Transverse colon (tissue), 4 donors: ENCODE data around the gene RHBDD1. TPM values are rescaled to one million over a fixed set of nuclear protein-coding genes. Genes with fewer than 3 reads are reported as not detected.

ENCODE experiments used
- DNase-seq: peaks from one replicate; pipeline ENCODE4 v3.0.0-alpha.2; 2019
- H3K27ac ChIP-seq, 4 donors: fragments of 200-600 bp; sonication (generic); 2 replicates each; pipeline ENCODE4 v1.5.1; 2016 to 2018; ENCODE audit warnings: inconsistent platforms in 4 of 4
- H3K27me3 ChIP-seq: fragments of 200-600 bp; sonication (generic); 2 replicates; pipeline ENCODE4 v1.5.1; 2017; ENCODE audit warnings: inconsistent platforms
- H3K36me3 ChIP-seq, 4 donors: fragments of 200-600 bp; sonication (generic); 2 replicates each; pipeline ENCODE4 v1.5.1; 2017 to 2019; ENCODE audit warnings: inconsistent platforms in 4 of 4
- H3K4me1 ChIP-seq, 4 donors: fragments of 200-600 bp; sonication (generic); 2 replicates each; pipeline ENCODE4 v1.5.1; 2017 to 2020; ENCODE audit warnings: inconsistent platforms in 4 of 4
- H3K4me3 ChIP-seq, 4 donors: fragments of 200-600 bp; sonication (generic); 1 replicate in 1 of 4; 2 replicates in 3 of 4; pipeline versions ENCODE4 v1.5.1 to v1.6.1; 2017 to 2019; ENCODE audit warnings: inconsistent platforms in 4 of 4
- H3K9me3 ChIP-seq, 2 donors: fragments of 200-600 bp; sonication (generic); 2 replicates each; pipeline ENCODE4 v1.5.1; 2017 to 2019; ENCODE audit warnings: inconsistent platforms in 2 of 2
- EP300 ChIP-seq: sonication (generic); formaldehyde crosslinking; IDR thresholded peaks from one replicate; pipeline ENCODE4 v1.6.1; 2017; ENCODE audit warnings: antibody characterized with exemption, low read depth
- POLR2A ChIP-seq: fragments of 450-650 bp; IDR thresholded peaks from one replicate; pipeline ENCODE4 v1.6.1; 2016; ENCODE audit warnings: antibody characterized with exemption, mild to moderate bottlenecking, moderate library complexity
- POLR2AphosphoS5 ChIP-seq, 3 donors: sonication (generic); formaldehyde crosslinking; IDR thresholded peaks; one replicate each; pipeline ENCODE4 v1.6.1; 2016; ENCODE audit warnings: antibody characterized with exemption in 3 of 3
- WGBS, 2 donors: methylation state at CpG; one replicate each; pipeline ENCODE4 v1.1.5; 2018; ENCODE audit warnings: low coverage in 1 of 2; 5-methylcytosine and 5-hydroxymethylcytosine counted together
- in situ Hi-C, 4 donors: fragments of 200-750 bp; cut with MboI; loops; one replicate each; pipeline versions ENCODE4 v1.15.0 to v1.15.1; 2017; ENCODE audit warnings: low sequenced_read_pairs in 3 of 4, low pct_ligation_motif_present in 1 of 4, low pct_unique_long_range_greater_than_20kb in 1 of 4
- intact Hi-C: fragments of 100-400 bp; cut with DNase I; formaldehyde crosslinking; loops from one replicate; pipeline ENCODE4 v1.15.1; 2023; ENCODE audit warnings: low total_unique reads
- total RNA-seq, 4 donors: library from RNA; depleted of rRNA; stranded (reverse); fragments of >200 nt; gene quantifications; one replicate each; pipeline ENCODE4 v1.1.0, GENCODE V29; 2016
- TF ChIP-seq, protein P1 (sequence below), 5 experiments: fragments of 200-600 bp in 3 of 5; fragments of 450-650 bp in 2 of 5; sonication (generic) in 3 of 5; IDR thresholded peaks; 1 replicate in 2 of 5; 2 replicates in 3 of 5; pipeline ENCODE4 v1.5.1; 2016 to 2017; ENCODE audit warnings: antibody characterized with exemption in 5 of 5, inconsistent platforms in 3 of 5, mild to moderate bottlenecking in 2 of 5, moderate library complexity in 1 of 5

The RHBDD1 gene
- total RNA-seq, 4 donors from 2014 or later = 11.9 to 47.5 (median 22.5) TPM

DNA sequence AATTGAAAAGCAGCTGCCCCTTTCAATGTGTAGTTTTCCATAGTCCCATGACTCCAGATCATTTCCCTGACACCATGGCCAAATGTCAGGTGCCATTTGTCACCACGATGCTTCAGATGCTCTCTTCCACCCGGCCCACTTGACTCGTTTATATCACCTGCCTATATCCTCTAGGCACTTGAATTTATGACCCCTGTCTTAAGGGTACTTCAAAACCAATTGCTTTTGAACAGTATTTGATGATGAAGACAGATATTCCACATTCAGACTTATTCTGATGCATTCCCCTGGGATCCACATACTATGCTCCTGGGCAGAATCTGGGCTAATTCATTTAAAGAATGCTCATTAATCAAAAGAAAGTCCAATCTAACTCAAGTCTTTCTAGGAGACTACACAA lies 16.9 kb upstream of the RHBDD1 start:
- in situ Hi-C loops = loop anchor here (25.0 kb wide), 5 partner anchors 168 to 1157 kb away; no protein-coding TSS in a partner anchor
- no peak for TF ChIP-seq POLR2A
- TF ChIP-seq, protein P1, sequence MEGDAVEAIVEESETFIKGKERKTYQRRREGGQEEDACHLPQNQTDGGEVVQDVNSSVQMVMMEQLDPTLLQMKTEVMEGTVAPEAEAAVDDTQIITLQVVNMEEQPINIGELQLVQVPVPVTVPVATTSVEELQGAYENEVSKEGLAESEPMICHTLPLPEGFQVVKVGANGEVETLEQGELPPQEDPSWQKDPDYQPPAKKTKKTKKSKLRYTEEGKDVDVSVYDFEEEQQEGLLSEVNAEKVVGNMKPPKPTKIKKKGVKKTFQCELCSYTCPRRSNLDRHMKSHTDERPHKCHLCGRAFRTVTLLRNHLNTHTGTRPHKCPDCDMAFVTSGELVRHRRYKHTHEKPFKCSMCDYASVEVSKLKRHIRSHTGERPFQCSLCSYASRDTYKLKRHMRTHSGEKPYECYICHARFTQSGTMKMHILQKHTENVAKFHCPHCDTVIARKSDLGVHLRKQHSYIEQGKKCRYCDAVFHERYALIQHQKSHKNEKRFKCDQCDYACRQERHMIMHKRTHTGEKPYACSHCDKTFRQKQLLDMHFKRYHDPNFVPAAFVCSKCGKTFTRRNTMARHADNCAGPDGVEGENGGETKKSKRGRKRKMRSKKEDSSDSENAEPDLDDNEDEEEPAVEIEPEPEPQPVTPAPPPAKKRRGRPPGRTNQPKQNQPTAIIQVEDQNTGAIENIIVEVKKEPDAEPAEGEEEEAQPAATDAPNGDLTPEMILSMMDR (IDR thresholded peaks at IDR 0.05) = no peak
- no peak for TF ChIP-seq EP300
- no peak for TF ChIP-seq POLR2AphosphoS5 (IDR thresholded peaks at IDR 0.05)
- intact Hi-C loops = no loop called here

DNA sequence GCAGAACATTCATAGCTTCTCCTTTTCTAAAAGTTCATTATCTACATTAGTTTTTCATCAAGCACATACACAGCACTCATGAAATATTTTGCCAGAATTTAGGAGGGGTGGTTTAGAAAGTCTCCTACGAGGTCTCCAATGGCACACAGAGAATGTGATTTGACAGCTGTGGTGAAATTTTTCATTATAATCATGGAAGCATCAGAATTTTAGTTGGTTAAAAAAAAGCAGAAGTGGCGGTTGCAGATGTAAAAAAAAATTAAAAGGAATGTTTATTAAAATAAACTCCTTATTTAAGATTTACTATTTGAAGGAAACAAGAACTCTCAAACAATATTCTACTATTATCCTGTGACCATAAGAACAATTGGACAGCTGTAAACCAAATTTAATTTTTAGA lies 10.8 kb upstream of the RHBDD1 start:
- no peaks in the 10 kb centered on the region for H3K36me3 ChIP-seq
- H3K27me3 ChIP-seq = no peaks in the 10 kb centered on the region
- H3K4me1 ChIP-seq = no peaks in the 10 kb centered on the region
- in situ Hi-C loops = no loop called here
- no peak overlapping the region for H3K4me3 ChIP-seq
- WGBS, 2 donors = 55 to 77% methylated on average over 2 of the region's 2 CpGs
- no peak for DNase-seq
- H3K9me3 ChIP-seq = no peaks in the 10 kb centered on the region
- H3K27ac ChIP-seq = no peak overlapping the region
- intact Hi-C loops = no loop called here
- TF ChIP-seq POLR2A (no peak), POLR2AphosphoS5 (IDR thresholded peaks at IDR 0.05) (no peak), EP300 (no peak)
- TF ChIP-seq, protein P1 (IDR thresholded peaks at IDR 0.05) = no peak

More for the DNA sequence above, 16.9 kb upstream of the RHBDD1 start:
- no peak for DNase-seq
- Histone ChIP-seq H3K4me3 (no peak overlapping the region), H3K36me3 (no peaks in the 10 kb centered on the region), H3K27ac (no peak overlapping the region), H3K4me1 (no peaks in the 10 kb centered on the region), H3K9me3 (no peaks in the 10 kb centered on the region), H3K27me3 (no peaks in the 10 kb centered on the region)
- 40% methylated on average over 3 of the region's 3 CpGs; no CpG with 5 or more reads in 1 of the 2 donors for WGBS, 2 donors

DNA sequence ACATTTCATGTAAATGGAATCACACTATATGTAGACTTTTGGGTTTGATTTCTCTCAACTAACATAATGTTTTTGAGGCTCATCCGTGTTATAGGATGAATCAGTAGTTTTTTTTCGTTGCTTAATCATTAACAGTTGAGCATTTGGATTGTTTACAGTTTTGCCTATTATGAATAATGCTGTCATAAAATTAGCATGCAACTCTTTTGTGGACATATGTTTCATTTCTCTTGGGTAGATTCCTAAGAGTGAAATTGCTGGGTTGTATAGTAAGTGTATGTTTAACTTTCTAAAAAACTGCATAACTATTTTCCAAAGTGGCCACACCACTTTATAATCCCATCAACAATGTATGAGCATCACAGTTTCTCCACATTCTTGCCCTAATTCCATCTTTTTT lies 7.7 kb upstream of the RHBDD1 start:
- in situ Hi-C loops = no loop called here
- Histone ChIP-seq H3K9me3 (no peaks in the 10 kb centered on the region), H3K27me3 (no peaks in the 10 kb centered on the region), H3K4me1 (no peaks in the 10 kb centered on the region), H3K27ac (no peak overlapping the region), H3K36me3 (no peaks in the 10 kb centered on the region), H3K4me3 (no peak overlapping the region)
- intact Hi-C loops = no loop called here
- WGBS, 2 donors = 62 to 64% methylated on average over 2 of the region's 2 CpGs
- TF ChIP-seq, protein P1 (IDR thresholded peaks at IDR 0.05) = no peak
- TF ChIP-seq POLR2A (no peak), POLR2AphosphoS5 (IDR thresholded peaks at IDR 0.05) (no peak), EP300 (no peak)
- no peak for DNase-seq

DNA sequence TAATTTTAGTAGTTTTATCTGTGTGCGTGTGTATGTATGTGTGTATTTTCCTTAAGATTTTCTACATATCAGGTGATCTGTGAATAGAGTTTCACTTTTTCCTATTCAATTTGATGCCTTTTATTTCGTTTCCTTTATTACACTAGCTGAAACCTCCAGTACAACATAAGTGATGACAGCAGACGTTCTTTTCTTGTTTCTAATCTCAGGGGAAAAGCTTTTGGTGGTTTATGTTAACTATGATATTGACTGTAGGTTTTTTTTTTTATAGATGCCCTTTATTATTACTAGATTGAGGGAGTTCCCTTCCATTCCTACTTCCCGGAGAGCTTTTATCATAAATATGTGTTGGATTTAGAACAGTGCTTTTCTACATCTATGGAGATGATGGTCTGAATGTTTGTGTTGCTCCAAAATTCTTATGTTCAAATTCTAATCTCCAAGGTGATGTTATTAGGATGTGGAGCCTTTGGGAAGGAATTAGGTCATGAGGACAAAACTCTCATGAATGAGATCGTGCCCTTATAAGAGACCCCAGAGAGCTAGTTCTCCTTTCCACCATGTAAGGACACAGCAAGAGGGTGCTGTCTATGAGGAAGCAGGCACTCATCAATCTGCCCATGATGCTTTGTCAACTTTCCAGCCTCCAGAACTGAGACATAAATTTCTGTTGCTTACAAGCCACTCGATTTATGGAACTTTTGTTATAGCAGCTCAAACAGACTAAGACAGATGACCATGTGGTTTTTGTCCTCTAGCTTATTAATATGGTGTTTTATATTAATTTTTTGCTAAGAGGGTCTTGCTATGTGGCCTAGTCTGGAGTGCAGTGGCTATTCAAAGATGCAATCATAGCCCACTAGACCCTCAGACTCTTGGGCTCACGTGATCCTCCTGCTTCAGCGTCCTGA lies 5.9 kb upstream of the RHBDD1 start:
- intact Hi-C loops (no loop called here), in situ Hi-C loops (no loop called here)
- H3K4me1 ChIP-seq = peaks cover 0 to 7% (median 4%) of the 10 kb centered on the region in 4 donors
- no peaks in the 10 kb centered on the region for H3K27me3 ChIP-seq
- no peak for DNase-seq
- no peaks in the 10 kb centered on the region for H3K36me3 ChIP-seq
- TF ChIP-seq, protein P1 (IDR thresholded peaks at IDR 0.05) = no peak
- TF ChIP-seq POLR2A = no peak
- no peak for TF ChIP-seq EP300
- no peak for TF ChIP-seq POLR2AphosphoS5 (IDR thresholded peaks at IDR 0.05)
- H3K9me3 ChIP-seq = no peaks in the 10 kb centered on the region
- 81 to 86% methylated on average over 6 to 8 of the region's 8 CpGs for WGBS, 2 donors
- H3K27ac ChIP-seq = no peak overlapping the region
- no peak overlapping the region for H3K4me3 ChIP-seq
